Retinal pigment epithelial cell (primary cell): ENCODE results near the gene SHMT2.
A peak's percentile ranks its signal among the peaks of the same experiment; 100 is the strongest.

Source experiments
- DNase-seq: peaks from one replicate; pipeline ENCODE4 v3.0.0-alpha.2; 2010; ENCODE audit warnings: low read depth
- H3K4me3 ChIP-seq: 2 replicates; pipeline ENCODE4 v1.5.1; 2011; ENCODE audit warnings: mild to moderate bottlenecking, low read length, control low read depth, moderate library complexity
- TF ChIP-seq, protein P1 (sequence below): conservative IDR thresholded peaks from 2 replicates; pipeline ENCODE4 v1.5.1; 2011; ENCODE audit warnings: low read depth, low read length, control low read depth, inconsistent platforms

Gene SHMT2

DNA sequence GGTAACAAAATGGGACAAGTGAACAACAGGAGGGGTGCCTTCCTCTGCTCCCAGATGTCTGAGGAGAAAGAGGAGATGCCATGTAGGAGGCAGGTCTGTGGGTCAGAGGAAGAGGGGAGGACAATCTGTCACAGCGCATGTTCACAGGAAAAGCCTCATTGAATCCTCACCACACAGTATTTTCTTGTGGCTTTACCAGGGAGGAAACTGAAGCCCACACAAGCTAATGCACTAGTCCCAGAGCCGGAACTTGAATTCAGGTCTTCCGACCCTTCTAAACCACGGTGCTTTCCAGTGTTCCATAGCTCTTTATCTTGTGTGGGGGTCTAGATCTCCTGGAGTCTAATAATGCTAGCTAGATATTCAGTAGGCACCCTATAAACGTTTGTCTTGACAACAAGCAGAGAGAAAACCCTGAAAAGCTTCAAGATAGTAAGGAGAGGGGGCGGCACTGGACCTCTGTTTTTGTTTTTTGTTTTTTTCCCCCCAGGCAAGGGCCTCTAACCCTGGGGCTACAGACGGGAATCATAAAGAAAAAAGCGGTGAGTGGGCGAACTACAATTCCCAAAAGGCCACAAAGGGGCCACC lies 371 bp upstream of the SHMT2 start:
- DNase-seq, result no peak
- TF ChIP-seq, protein P1, sequence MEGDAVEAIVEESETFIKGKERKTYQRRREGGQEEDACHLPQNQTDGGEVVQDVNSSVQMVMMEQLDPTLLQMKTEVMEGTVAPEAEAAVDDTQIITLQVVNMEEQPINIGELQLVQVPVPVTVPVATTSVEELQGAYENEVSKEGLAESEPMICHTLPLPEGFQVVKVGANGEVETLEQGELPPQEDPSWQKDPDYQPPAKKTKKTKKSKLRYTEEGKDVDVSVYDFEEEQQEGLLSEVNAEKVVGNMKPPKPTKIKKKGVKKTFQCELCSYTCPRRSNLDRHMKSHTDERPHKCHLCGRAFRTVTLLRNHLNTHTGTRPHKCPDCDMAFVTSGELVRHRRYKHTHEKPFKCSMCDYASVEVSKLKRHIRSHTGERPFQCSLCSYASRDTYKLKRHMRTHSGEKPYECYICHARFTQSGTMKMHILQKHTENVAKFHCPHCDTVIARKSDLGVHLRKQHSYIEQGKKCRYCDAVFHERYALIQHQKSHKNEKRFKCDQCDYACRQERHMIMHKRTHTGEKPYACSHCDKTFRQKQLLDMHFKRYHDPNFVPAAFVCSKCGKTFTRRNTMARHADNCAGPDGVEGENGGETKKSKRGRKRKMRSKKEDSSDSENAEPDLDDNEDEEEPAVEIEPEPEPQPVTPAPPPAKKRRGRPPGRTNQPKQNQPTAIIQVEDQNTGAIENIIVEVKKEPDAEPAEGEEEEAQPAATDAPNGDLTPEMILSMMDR, result peak; percentile 4
- peak overlapping the region; percentile 90 for H3K4me3 ChIP-seq

DNA sequence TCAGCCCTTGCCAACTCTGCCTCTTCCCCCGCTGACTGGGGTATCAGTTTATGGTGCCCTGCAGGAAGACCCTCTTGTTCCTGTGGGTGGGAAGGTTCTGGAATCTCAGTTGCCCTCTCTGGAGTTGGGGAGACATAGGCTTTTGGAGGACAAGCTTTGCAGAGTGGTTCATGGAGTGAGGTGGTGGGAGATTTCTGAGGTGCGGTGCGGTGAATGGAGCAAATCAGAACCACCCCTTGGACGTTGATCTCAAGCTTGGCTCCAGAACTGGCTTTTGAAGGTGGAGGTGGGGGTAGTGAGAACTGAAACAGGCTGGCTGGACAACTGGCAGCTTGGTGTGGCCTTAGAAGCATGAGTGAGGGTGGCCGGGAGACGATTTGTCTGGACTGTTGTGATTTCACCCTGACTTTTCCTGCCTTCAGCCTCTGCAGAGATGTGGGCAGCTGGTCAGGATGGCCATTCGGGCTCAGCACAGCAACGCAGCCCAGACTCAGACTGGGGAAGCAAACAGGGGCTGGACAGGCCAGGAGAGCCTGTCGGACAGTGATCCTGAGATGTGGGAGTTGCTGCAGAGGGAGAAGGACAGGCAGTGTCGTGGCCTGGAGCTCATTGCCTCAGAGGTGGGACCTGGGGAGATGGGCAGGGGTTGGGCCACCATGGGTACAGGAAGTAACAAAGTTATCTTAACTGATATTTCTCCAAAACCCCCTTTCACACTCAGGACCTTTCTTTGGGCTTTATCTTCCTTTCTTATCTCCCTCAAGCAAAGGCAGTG lies 1.1 kb downstream of the SHMT2 start:
- peak overlapping the region; percentile 90 for H3K4me3 ChIP-seq
- DNase-seq, result no peak
- TF ChIP-seq, protein P1, result no peak

DNA sequence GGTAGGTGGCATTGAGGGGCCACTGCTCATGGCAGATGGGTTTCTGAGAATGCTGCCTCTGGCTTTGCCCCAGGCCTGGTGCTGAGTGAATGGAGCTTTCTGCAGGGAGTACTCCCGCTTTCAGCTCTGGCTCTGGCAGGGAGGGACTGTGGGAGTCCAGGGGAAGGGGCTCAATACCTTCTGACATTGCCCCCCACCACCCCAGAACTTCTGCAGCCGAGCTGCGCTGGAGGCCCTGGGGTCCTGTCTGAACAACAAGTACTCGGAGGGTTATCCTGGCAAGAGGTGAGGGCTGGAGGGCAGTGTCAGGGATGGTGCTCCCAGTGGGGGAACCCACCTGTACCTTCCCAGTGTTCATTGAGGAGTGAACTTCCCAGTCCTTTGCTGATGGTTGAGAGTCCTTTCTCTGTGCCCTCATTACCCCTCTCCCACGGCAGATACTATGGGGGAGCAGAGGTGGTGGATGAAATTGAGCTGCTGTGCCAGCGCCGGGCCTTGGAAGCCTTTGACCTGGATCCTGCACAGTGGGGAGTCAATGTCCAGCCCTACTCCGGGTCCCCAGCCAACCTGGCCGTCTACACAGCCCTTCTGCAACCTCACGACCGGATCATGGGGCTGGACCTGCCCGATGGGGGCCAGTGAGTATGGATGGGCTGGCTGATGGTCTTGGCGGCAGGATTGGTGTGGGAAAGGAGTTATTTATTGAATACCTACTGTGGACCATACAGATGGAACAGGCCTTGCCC lies 1.9 kb downstream of the SHMT2 start:
- TF ChIP-seq, protein P1, result no peak
- H3K4me3 ChIP-seq, result no peak overlapping the region

DNA sequence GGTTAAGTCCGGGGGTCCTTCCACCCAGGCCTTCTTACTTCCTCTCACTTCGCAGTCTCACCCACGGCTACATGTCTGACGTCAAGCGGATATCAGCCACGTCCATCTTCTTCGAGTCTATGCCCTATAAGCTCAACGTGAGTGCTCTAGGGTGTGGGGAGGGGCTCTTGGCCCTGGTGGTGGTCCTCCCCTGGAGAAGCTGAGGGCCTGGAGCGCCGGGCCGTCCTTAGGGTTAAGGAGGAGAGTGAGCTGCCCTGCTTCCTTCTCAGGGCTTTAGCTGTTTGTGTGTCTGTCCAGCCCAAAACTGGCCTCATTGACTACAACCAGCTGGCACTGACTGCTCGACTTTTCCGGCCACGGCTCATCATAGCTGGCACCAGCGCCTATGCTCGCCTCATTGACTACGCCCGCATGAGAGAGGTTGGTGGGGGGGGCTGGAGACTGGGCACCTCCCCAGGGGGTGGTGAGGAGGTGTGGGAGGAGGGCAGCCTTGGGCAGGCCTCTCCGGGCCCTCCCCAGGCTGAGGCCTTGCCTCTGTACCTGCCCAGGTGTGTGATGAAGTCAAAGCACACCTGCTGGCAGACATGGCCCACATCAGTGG lies 2.7 kb downstream of the SHMT2 start:
- DNase-seq, result no peak
- no peak overlapping the region for H3K4me3 ChIP-seq
- TF ChIP-seq, protein P1, result no peak

More for the DNA sequence above, 1.9 kb downstream of the SHMT2 start:
- DNase-seq, result no peak

DNA sequence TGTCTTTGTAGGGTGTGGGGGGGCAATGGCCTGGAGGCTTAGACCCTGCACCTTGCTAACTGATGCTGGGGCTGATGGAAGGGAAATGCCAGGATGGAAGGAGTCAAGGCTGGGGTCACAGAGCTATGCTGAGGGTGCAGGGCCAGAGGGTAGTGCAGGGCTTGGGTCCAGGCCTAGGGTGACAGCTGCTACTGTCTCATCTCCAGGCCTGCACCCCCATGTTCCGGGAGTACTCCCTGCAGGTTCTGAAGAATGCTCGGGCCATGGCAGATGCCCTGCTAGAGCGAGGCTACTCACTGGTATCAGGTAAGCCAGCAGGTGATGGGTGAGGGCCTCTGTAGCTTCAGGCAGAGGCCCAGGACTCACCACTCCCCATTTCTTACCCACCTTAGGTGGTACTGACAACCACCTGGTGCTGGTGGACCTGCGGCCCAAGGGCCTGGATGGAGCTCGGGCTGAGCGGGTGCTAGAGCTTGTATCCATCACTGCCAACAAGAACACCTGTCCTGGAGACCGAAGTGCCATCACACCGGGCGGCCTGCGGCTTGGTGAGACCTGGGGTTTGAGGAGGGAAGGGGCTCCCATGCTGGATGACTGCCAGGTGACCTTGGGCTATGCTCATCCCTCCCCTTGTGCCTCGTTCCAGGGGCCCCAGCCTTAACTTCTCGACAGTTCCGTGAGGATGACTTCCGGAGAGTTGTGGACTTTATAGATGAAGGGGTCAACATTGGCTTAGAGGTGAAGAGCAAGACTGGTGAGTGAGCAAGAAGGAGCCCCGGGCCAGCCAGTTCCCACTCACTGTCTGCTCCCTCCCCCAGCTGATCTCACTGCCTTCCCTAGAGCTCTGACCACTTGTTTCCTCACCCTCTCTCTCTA lies 4.1 kb downstream of the SHMT2 start:
- no peak overlapping the region for H3K4me3 ChIP-seq
- DNase-seq, result no peak
- TF ChIP-seq, protein P1, result no peak

DNA sequence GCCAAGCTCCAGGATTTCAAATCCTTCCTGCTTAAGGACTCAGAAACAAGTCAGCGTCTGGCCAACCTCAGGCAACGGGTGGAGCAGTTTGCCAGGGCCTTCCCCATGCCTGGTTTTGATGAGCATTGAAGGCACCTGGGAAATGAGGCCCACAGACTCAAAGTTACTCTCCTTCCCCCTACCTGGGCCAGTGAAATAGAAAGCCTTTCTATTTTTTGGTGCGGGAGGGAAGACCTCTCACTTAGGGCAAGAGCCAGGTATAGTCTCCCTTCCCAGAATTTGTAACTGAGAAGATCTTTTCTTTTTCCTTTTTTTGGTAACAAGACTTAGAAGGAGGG lies 4.7 kb downstream of the SHMT2 start:
- no peak for DNase-seq
- H3K4me3 ChIP-seq, result no peak overlapping the region
- TF ChIP-seq, protein P1, result no peak
